ENCODE results near the gene FLRT1.
A peak's percentile ranks its signal among the peaks of the same experiment; 100 is the strongest.

Gene FLRT1

DNA sequence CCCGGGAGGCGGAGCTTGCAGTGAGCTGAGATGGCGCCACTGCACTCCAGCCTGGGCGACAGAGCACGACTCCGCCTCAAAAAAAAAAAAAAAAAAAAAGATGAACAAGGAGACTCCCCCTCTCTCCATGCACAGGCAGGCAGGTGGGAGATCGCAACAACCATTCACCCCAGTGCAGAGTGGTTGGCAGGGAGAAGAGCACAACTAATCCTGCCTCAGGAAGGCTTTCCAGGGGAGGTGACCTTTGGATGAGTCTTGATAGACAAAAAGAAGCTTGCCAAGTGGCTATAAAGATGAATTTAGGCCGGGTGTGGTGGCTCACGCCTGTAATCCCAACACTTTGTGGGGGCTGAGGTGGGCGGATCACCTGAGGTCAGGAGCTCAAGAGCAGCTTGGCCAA is 30.0 kb downstream of the FLRT1 start:
- no peak for DNase-seq (ENCODE audit: low spot score)

DNA sequence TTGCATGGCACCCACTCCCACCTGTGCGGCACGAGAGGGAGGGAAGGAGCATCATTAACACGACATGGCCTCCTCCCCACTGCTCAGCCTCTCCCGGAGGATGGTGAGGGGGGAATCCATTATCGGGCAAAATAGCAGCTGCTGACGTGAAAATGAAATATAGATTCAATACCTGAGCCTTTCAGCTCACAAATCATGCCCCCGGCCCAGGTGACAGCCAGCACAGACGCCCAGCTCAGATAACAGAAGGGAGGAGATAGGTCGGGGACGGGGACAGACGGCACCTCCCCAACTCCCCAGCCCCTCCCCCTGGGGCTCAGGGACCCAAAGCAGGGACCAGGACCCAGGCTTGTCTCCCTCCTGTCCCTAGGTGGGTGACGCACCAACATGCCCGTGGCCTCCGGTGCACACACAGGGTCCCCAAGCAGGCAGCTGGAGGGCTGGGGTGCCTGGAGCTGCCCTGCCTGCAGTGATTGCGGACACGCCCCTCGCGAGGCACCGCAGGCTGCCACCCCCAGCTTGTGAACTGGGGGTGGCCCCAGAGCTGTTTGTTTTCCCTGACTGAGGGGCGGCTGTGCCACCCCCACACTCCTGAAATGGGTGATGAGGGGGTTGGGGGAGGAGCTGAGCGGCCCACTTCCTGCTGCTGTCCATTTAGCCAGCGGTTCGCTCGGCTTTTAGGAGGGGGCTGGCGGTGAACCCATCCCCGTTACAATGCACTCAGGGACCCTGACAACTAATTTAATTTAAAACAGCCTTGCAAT is 31.7 kb downstream of the FLRT1 start:
- no peak for DNase-seq (ENCODE audit: low spot score)

DNA sequence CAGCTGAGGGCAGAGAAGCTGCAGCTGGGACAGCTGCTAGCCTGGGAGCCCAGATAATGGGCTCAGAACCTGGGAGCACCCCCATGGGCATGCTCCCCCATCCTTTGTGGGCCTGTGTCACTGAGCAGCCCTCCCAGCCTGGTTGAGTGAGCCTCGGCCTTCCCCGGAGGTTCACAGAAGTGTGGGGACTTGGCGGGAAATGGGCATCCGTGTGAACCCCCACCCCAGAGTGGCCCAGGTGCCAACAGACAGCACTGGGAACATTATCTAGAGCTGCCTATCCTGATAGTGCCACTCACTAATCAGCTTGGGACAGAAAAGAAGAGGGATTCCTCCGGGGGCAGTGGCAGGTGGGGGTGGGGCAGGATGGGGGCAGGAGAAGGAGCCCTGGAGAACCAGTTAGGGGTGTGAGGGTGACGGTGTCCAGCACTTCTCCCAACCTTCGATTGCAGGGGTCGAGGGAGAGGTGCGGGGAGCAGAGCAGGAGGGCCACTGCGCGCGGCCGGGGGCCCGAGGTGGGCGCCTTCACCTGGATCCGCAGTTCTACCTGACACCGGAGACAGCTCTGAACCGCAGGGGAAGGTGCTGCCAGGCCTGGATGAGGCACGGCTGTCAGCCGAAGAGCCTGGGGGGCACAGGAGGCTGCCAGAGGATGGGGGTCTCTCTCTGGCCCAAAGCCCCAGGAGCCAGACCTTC is 33.1 kb downstream of the FLRT1 start:
- DNase-seq (ENCODE audit: low spot score) = no peak

DNA sequence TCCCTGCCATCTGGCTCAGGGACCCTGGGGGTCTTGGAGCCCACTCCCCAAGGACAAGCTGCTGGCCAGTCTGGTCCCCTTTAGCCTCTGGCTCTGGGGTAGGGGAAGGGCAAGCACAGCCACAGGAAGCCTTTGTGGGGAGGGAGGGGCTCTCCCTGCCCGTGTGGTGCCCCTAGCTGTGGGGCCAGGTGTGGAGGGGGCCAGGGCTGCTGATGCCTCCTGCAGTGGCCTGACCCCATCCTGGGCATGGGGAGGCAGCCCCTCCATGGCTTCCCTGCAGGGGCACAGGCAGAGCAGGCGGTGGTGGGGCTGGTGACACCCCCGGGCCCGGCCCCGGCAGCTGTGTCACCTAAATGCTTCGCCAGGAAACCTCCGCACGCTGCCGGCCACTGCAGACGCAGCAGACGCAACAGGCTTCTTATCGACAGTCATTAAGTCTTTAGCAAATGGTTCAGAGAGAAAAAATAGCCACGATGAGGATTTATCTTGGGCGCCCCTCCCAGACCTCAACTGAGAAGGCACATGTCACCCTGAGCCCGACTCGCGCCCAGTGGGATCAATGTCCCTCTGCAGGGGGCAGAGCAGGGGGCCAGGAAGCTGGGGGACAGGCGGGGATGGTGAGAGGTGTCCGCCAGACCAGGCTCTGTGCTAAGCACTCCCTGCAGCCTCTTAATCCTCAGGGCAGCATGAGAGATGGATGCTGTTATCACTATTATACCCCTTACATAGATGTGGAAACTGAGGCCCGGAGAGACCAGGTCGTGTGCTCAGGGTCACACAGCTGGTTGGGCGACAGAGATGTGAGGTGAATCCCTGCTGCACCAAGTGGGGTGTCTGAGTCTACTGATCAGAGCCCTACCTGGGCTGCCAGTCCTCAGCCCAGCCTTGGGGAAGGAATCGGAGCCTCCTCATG is 33.9 kb downstream of the FLRT1 start:
- no peak for DNase-seq (ENCODE audit: low spot score)

DNA sequence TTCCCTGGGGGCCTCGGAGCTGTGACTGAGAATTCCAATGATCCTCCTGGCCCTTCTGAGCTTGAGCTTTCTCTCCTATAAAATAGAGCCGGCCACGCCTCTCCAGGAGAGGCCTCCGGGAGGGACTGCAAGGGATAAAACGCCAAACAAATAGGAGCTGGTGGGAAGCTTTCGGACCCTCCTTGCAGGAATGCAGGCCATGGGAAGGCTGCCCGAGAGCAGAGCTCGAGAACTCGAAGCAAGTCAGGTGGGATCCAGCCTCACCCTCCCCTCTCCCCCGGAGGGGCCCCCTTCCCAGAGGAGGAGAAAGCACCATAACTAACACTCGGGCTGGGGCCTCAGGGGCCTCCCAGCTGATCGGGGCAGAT is 34.6 kb downstream of the FLRT1 start:
- DNase-seq (ENCODE audit: low spot score) = no peak

DNA sequence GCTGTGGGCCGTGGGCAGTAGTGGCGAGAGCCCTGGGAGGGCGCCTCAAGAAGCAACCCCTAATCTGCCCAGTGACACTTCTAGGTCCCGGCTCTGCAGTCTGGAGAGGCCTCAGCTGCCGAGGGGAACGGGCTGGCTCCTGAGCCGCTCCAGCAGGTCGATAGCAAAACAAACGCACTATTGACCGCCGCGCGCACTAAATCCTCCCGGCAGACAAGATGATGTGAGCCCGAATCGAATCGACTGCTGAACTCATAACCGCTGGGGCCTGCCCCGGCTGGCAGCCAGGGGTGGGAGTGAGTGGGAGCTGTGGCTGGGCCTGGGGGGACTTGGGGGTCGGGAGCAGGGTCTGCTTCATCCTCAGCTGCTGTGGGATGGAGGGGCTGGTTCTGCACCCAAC is 36.1 kb downstream of the FLRT1 start:
- no peak for DNase-seq (ENCODE audit: low spot score)

DNA sequence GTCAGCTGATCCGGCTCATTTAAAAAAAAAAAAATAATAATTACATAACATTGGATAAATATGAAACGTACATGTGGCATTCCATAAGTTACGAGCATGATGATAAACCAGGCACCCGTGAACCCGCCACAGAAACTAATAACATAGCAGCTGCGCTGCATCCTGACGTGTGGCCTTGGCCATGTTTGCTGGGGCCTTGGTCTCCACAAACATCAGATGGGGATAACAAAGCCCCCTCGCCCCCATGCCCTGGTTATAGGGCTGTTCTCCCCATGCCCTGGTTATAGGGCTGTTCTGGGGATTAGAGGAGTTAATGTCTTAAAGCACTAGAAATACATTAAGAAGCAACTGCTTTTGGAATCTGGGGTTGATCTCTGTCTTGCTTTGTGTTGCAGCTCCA is 36.7 kb downstream of the FLRT1 start:
- no peak for DNase-seq (ENCODE audit: low spot score)

DNA sequence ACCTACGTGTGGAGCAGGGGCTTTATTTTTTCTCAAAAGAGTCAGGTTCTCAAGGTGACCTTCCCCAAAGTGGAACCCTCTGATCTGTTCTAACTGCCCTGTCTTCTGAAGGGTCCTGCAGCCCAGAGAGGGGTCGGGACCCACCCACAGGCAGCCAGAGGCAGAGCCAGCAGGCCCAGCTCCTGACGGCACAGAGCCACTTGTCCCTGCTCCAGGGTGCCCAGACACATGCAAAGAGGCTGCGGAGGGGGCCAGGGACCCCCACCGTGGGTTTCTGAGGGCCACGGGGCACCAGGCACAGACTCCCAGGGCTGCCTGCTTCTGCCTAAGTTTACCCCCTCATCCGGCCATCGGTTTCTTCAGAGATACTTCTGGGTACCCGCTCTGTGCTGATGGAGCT is 37.1 kb downstream of the FLRT1 start:
- no peak for DNase-seq (ENCODE audit: low spot score)

DNA sequence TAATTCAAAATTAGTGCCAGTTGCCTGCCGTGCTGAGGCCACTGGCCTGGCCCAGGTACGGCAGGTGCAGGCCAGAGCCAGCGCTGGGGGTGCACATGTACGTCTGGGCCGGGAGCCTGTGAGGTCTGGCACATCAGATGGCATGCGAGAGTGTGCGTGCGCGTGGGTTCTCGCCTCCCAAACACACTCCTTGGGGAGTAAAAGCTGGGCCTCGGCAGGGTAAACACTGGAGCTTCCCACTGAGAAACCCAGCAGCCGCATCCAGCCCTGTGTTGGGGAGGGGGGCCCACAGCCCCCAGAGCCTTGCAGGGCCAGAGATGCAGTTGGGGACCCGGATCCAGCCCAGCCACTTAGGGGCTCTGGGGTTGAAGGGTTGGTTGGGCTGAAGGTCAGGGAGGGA is 37.8 kb downstream of the FLRT1 start:
- DNase-seq (ENCODE audit: low spot score) = no peak

DNA sequence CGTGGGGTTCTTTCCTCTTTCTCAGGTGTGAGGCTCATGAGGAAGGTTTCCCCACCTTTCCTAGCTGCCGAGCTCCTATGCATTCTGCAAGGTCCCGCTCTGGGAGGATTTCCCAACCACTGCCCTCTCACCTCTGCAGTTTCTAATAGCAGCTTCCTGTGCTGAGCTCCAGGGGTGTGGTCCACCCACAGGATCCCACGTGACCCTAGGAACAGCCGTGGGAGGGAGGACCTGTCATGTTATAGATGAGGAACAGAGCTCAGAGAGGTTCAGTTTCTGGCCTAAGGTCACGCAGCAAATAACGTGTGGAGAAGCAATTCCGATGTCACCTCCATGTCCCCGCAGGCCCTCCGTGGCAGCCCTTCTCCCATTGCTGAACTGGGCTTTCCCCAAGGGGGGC is 38.5 kb downstream of the FLRT1 start:
- no peak for DNase-seq (ENCODE audit: low spot score)

DNA sequence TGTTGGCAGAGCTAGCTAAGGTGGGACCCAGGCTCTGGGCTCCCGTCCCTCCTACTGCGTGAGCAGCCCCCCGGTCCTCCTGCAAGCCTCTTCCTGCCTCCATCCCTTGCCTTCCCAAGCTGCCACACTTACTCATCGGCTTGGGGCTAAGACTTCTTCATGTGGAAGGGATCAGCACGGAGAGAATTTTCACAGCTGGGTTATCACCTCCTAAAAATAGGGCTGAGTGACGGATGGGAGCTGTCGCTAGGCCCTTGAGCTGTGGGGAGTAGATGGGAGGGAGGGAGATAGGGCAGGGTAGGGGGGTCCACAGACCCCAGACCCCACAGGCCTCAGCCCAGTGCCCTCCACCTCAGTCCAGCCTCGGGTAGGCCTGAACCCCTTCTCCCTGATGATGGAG is 41.0 kb downstream of the FLRT1 start:
- no peak for DNase-seq (ENCODE audit: low spot score)

DNA sequence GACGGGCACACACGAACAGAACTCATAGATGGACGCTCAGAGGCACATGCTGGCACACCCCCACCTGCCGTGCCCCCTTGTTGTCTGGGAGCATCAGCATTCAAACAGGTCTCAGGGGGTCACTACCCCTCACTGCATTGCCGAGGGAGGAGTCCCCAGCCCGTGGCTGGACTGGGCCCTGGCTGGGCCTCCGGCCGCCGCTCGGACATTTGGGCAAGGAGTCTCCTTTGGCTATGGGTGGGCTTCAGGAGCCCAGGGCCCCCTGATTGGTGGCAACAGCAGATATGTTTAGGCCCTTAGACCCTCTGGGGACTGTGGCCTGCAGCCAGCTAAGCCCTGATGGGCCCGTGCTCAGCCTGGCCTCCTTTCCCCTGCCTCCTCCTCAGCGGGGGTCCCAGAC is 41.9 kb downstream of the FLRT1 start:
- no peak for DNase-seq (ENCODE audit: low spot score)

DNA sequence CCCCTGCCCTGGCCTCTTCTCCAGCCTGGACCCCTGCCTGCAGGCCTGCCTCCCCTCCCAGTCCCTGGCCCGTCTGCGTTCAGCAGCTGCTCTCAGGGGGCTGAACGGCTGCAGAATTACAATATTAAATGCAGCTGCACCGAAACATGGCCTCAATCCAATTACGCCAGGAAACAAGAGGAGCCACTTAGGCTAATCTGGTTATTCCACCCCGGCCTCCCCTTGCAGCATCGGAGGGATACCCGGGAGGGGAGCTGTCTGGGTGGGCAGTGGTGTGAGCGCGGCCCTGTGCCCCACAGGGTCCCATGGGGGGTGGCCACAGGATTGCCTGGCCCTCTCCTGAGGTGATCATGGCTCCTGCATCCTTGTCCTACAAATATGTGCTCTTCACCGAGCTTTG is 42.6 kb downstream of the FLRT1 start:
- DNase-seq (ENCODE audit: low spot score) = peak; percentile 96

DNA sequence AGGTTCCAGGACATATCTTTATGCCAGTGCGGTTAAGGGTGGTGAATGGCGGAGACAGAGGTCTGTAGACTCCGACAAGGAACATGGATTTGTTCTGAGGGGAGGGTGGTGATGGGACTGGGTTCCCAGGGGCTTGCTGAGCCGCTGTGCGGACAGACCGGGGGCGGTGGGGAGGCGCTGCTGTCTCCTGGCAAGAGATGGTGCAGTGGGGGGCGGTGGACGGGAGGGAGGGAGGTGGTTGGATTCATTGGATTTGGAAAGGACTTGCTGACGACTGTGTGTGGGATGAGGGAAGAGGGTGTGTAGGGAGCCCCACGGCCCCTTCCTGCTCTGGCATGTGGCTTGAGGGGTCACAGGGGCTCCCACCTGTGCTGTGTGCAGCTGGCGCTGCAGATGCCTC is 43.2 kb downstream of the FLRT1 start:
- DNase-seq (ENCODE audit: low spot score) = no peak

DNA sequence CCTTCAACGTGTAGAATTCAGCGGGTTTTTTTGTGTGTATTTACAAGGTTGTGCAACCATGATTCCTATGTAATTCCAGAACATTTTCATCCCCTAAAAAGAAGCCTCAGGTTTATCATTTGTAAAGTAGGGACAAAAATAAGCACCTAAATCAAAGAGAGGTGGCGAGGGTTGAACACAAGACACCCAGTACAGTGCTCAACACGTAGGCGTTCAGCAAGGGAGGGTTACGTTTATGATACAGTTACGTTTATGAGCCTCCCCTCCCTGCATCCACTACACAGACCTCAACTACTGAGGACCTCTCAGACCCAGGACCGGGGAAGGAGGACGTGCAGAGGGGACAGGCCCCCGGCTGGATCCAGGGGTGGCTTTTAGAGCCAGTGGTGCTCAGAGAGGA is 44.7 kb downstream of the FLRT1 start:
- no peak for DNase-seq (ENCODE audit: low spot score)

DNA sequence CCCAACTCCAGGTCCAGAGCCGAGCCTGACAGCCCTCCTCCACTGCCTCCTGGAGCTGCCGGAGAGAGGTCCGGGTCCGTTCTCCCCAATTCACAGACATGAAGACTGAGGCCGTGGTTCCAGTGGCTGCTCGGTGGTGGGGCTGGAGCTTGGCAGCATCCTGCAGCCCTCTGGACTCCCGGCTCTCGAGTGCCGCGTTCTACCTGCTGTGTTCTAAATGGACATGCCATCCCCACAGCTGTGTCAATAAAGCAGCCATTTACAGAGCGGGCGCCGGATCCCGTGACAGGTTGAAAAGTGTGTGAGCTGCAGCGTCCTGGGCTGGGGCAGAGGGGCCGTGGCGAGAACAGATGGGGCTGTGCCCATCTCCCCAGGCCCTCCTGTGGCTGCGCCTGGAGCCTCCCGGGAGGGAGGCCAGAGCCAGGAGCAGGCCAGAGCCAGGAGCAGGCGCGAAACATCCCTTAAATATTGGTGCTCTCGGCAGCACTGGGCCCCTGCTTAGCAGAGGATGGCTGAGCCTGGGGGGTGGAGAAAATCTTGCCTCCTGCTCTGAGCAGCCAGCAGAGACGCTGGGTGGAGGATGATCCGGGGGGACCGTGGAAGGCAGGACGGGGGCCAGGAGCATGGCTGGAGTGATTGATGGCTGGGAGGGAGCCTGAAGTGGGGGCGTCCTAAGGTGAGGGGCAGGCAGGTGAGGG is 46.2 kb downstream of the FLRT1 start:
- DNase-seq (ENCODE audit: low spot score) = no peak

DNA sequence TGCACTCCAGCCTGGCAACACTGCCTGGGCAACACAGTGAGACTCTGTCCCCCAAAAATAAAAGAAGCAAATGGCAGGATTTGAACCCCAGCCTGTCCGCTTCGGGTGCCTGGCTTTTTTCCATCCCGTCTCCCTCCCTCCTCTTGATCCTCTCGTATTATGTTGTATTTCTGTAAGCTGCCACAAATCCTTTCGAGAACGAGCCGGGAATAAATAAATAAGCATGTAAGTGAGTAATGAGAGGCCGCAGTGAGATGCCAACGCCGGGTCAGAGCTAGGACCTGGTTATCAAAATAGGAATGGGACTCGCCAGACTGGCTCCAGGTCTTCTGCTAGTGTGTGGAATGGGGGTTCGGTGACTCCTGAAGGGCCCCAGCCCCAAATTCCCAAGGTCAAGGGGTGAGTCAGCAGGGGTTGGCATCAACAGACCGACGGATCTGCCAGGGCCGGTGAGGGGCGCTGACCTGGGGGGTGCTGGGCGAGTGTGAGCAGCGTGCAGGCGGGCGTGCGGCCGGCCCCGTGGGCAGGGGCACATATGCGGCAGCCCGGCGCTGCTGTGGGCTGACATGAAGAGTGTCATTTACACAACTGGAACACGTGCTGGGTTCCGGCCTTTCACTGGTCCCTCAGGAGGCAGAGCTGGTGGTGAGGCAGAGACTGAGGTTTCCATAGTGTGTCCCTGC is 47.8 kb downstream of the FLRT1 start:
- no peak for DNase-seq (ENCODE audit: low spot score)

DNA sequence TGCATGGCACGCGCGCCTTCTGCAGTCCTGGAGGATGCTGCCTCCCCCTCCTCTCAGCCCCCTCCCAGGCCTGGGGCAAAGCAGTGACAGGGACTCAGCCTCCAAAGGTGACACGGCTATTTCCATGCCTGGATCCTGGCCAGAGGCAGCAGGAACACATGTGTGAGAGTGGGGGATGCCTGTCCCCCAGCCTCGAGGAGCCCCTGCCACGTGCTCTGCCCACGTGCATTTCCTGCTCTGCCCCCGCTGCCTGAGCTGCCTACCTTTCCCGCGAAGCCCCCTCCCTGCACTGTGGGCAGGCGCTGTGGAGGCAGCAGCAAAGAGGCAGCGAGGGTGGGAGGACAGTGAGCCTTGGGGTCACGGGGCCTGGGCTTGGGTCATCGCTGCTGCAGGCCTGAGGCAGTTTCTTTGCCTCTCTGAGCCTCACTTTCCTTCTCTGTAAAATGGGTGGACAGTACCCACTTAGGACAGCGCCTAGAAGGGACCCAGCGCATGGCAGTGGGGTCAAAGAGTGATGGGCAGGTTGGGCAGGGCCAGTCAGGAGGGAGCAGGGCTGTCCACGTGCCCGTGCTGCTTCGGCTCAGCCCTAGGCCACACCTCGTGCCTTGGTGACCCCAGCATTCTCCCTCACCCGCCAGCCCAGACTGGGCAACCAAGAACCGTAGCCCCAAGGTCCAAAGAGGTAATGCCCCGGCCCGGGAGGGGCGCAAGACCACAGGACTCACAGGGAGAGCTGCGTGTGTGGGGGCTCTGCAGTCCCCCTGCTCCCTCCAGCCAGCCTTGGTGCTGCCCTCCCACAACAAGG is 48.6 kb downstream of the FLRT1 start:
- no peak for DNase-seq (ENCODE audit: low spot score)

DNA sequence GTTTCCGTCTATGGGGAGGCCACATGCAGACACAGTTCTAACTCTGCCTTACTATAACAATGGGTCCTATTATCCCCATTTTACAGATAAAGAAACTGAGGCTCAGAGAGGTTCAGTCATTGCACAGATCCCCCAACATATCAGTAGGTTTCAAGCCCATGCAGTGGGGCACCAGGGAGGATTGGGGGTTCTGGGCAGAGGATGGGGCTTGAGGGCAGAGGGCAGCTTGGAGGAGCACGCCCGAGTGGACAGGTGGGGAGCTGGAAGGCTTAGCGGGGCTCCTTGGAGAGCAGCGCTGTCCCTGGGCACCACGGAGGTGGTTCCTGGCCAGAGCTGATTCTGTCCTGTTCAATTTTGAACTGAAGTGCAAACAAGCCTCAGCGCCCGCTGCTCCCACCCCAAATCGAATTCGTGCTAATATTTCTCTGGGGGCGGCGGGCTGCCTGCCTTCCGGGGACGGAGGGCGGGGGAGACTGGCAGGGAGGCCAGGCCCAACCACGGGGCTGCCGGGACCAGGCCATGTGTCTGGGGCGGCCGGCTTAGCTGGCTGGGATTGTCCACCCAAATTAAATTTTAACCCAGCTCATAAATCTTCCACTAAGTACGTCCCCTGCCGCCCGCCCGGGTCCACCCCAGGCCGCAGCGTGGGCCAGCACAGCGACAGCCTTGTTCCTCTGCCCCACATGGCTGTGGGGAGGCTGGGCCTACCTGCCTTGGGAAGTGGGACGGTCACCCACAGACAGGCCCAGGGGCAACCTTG is 49.4 kb downstream of the FLRT1 start:
- peak; percentile 88 for DNase-seq (ENCODE audit: low spot score)

Data from SK-N-DZ (cell line).